SK-N-SH (cell line): ENCODE data around the gene ABHD15.

Source experiments
- CTCF ChIP-seq: fragments of 200-600 bp; sonication (generic); IDR thresholded peaks from 2 replicates; pipeline ENCODE4 v1.6.1; 2017; ENCODE audit warnings: antibody characterized with exemption, mild to moderate bottlenecking, moderate library complexity
- EZH2phosphoT487 ChIP-seq: fragments of 200-600 bp; sonication (generic); IDR thresholded peaks from 2 replicates; pipeline ENCODE4 v1.6.1; 2017; ENCODE audit warnings: low read depth, mixed run types, mild to moderate bottlenecking, antibody characterized with exemption, moderate library complexity, borderline replicate concordance
- FOXM1 ChIP-seq: IDR thresholded peaks from 2 replicates; pipeline ENCODE4 v1.4.0; 2012; ENCODE audit warnings: low read depth, mild to moderate bottlenecking
- GABPA ChIP-seq: IDR thresholded peaks from 2 replicates; pipeline ENCODE4 v1.4.0; 2012; ENCODE audit warnings: low read depth, mild to moderate bottlenecking
- JUND ChIP-seq: IDR thresholded peaks from 2 replicates; pipeline ENCODE4 v1.4.0; 2012
- MAX ChIP-seq: IDR thresholded peaks from 2 replicates; pipeline ENCODE4 v1.4.0; 2012; ENCODE audit warnings: low read depth
- MXI1 ChIP-seq: IDR thresholded peaks from 2 replicates; pipeline ENCODE4 v1.6.1; 2012; ENCODE audit warnings: mild to moderate bottlenecking, low read depth, low read length, improper control_type of control experiment
- NRF1 ChIP-seq: IDR thresholded peaks from 2 replicates; pipeline ENCODE4 v1.6.1; 2012; ENCODE audit warnings: low read depth, mild to moderate bottlenecking, low read length
- POLR2AphosphoS5 ChIP-seq: IDR thresholded peaks from 2 replicates; pipeline ENCODE4 v1.6.1; 2012; ENCODE audit warnings: low read depth, low read length
- RCOR1 ChIP-seq: fragments of 150-350 bp; IDR thresholded peaks from 2 replicates; pipeline ENCODE4 v1.6.1; 2017; ENCODE audit warnings: antibody characterized with exemption, low read length
- REST ChIP-seq: IDR thresholded peaks from 2 replicates; pipeline ENCODE4 v1.6.1; 2012; ENCODE audit warnings: mild to moderate bottlenecking, low read depth, low read length, moderate library complexity
- RFX5 ChIP-seq: IDR thresholded peaks from 2 replicates; pipeline ENCODE4 v1.6.1; 2012; ENCODE audit warnings: mild to moderate bottlenecking, improper control_type of control experiment, low read length
- SMC3 ChIP-seq: IDR thresholded peaks from 2 replicates; pipeline ENCODE4 v1.6.1; 2012; ENCODE audit warnings: low read depth, low read length, improper control_type of control experiment
- ZBTB33 ChIP-seq: IDR thresholded peaks from 2 replicates; pipeline ENCODE4 v1.4.0; 2012; ENCODE audit warnings: low read depth, borderline replicate concordance

GRCh38 chr17:29594519-29595090 is 27.8 kb upstream of the ABHD15 start:
- TF ChIP-seq CTCF (no peak), POLR2AphosphoS5 (no peak), GABPA (no peak), RFX5 (no peak), MXI1 (no peak), SMC3 (no peak), JUND (no peak), RCOR1 (no peak), REST (no peak), NRF1 (no peak), MAX (no peak), EZH2phosphoT487 (no peak), FOXM1 (no peak), ZBTB33 (no peak)
